ENCODE measurements around the gene FOXB2. TPM values are rescaled to one million over a fixed set of nuclear protein-coding genes. Genes with fewer than 3 reads are reported as not detected.
A peak's percentile ranks its signal among the peaks of the same experiment; 100 is the strongest.

Gene FOXB2
- total and polyA plus RNA-seq, 10 donors, result not detected

DNA sequence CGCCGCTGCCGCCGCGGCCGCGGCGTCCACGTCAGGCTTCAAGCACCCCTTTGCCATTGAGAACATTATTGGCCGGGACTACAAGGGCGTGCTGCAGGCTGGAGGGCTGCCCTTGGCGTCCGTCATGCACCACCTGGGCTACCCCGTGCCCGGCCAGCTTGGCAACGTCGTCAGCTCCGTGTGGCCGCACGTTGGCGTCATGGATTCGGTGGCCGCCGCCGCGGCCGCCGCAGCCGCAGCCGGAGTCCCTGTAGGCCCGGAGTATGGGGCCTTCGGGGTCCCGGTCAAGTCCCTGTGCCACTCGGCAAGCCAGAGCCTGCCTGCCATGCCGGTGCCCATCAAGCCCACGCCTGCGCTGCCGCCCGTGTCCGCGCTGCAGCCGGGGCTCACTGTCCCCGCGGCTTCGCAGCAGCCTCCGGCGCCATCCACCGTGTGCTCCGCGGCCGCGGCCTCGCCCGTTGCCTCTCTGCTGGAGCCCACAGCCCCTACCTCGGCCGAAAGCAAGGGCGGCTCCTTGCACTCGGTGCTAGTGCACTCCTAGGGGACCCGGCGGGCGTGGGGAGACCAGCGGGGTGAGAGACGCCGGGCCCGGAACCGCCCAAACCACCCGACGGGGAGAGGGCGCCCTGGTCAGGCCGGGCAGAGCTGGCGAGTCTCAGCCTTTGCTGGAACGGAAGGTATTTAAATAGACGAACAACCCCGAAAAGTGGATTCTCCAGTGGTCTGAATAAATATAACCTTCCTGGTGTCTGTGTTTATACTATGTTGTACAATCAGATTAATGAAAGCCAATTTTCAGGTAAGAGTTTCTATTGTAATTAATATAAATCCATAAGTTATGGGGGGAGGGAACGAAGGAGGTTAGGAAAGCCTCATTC is 1.2 kb downstream of the FOXB2 start:
- 2 to 7% (median 4%) methylated on average over 3 to 75 of the region's 75 CpGs for WGBS, 5 donors
- Histone ChIP-seq H3K4me3 (peak overlapping the region in 7 of 8 donors; percentile 4 to 58 (median 22)), H3K27ac (no peak overlapping the region), H3K27me3 (replicated peaks in 1 of 7) (peaks cover 8 to 100% (median 95%) of the 10 kb centered on the region in 7 donors), H3K9me3 (peaks cover 0 to 4% (median 0%) of the 10 kb centered on the region in 8 donors), H3K4me1 (peaks cover 11 to 73% (median 49%) of the 10 kb centered on the region in 6 donors), H3K36me3 (no peaks in the 10 kb centered on the region)
- no peak for TF ChIP-seq POLR2A (IDR thresholded peaks at IDR 0.05)
- TF ChIP-seq POLR2AphosphoS5 (IDR thresholded peaks at IDR 0.05), result no peak
- TF ChIP-seq CTCF (IDR thresholded peaks at IDR 0.05 in 8 of 11, conservative IDR thresholded peaks at IDR 0.05 in 3 of 11), result no peak
- no peak for DNase-seq
- intact Hi-C loops (cut with DNase I; ENCODE audit: low total_unique reads), result no loop called here

GRCh38 chr9:77021291-77021894 is 1.9 kb downstream of the FOXB2 start:
- no peak for DNase-seq
- H3K4me1 ChIP-seq, result peaks cover 11 to 66% (median 42%) of the 10 kb centered on the region in 6 donors
- peaks cover 0 to 4% (median 0%) of the 10 kb centered on the region in 8 donors for H3K9me3 ChIP-seq
- TF ChIP-seq POLR2AphosphoS5 (IDR thresholded peaks at IDR 0.05) (peak in 1 of 3 donors; percentile 50), POLR2A (IDR thresholded peaks at IDR 0.05) (no peak)
- intact Hi-C loops (cut with DNase I; ENCODE audit: low total_unique reads), result no loop called here
- 4 to 6% (median 4%) methylated on average over 22 of the region's 22 CpGs for WGBS, 5 donors
- peaks cover 8 to 99% (median 88%) of the 10 kb centered on the region in 7 donors for H3K27me3 ChIP-seq (replicated peaks in 1 of 7)
- peak overlapping the region in 1 of 8 donors; percentile 58 for H3K4me3 ChIP-seq
- H3K36me3 ChIP-seq, result no peaks in the 10 kb centered on the region
- H3K27ac ChIP-seq, result no peak overlapping the region

DNA sequence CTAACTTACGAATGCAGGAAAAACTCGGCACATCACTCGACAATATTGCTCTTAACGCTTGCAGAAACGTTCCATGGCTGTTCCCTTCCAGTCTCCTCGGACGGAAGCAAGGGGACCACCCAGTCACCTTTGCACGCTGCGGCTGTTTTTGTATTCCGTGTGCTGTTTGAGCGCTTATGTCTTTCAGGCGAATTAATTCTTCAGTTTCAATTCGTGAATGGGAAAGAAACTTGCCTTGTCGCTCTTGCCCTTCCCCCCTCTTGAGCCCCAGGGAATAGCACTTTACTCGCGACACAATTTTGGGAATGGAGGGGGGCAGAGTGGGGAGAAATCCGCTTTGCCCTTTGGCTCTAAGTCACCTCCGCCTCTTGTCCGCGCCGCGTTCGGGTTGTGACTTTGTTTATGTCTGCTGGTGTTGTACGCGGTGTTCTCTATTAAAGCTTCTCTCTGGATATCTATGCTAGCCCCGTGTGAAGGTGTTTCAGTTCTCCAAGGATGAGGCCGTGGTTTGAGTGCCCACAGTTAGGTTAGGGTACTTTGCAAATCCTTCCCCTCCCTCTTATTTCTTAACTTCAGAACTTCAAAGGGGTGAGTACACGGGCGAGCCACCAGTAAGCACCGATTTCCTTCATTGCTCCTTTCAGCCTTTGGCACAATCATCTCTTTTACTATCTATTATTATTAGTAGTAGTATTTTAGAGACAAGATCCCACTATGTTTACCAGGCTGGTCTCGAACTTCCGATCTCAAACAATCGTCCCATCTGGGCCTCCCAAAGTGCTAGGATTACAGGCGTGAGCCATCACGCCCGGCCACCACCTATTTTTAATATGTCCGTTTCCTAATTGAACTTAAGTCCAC is 2.7 kb downstream of the FOXB2 start:
- TF ChIP-seq CTCF (IDR thresholded peaks at IDR 0.05 in 8 of 11, conservative IDR thresholded peaks at IDR 0.05 in 3 of 11) (no peak), POLR2AphosphoS5 (IDR thresholded peaks at IDR 0.05) (no peak), POLR2A (IDR thresholded peaks at IDR 0.05) (no peak)
- H3K4me3 ChIP-seq, result peak overlapping the region in 1 of 8 donors; percentile 50
- peaks cover 0 to 4% (median 0%) of the 10 kb centered on the region in 8 donors for H3K9me3 ChIP-seq
- H3K4me1 ChIP-seq, result peaks cover 11 to 58% (median 40%) of the 10 kb centered on the region in 6 donors
- no peak for DNase-seq
- intact Hi-C loops (cut with DNase I; ENCODE audit: low total_unique reads), result no loop called here
- 8 to 14% (median 10%) methylated on average over 37 of the region's 37 CpGs for WGBS, 5 donors
- no peaks in the 10 kb centered on the region for H3K36me3 ChIP-seq
- H3K27ac ChIP-seq, result no peak overlapping the region
- H3K27me3 ChIP-seq (replicated peaks in 1 of 7), result peaks cover 8 to 99% (median 81%) of the 10 kb centered on the region in 7 donors

DNA sequence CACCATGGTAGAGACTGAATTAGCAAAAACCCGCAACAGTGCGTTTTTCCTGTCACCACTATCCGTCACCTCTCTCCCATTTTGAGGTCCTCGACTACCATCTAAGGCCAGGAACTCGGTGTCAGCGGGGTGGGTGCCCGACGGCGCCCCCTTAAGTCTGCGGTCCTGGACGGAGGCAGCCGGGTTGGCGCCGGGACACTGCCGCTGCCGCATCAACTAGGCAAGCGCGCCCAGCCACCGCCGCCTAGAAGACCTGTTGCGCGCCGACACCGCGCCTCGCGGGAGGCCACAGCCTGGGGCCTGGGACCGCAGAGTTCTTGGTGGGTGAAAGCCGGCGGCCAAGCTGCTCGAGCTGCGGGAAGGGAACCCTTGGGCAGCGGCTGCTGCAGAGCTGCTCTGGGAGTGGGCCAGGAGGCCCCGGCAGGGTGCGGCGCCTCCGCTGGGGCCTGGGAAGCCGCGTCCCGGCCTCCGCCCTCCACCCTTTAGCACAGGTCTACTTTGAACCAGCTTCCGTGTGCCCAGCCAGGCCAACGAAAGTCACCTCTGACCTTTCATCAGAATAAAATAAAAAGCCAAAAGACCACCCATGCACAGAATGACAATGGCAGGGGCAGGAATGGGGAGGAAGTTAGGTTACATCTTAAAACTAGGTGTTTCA is 3.5 kb downstream of the FOXB2 start:
- Histone ChIP-seq H3K4me1 (peaks cover 11 to 54% (median 39%) of the 10 kb centered on the region in 6 donors), H3K9me3 (peaks cover 0 to 4% (median 0%) of the 10 kb centered on the region in 8 donors), H3K27me3 (replicated peaks in 1 of 7) (peaks cover 8 to 99% (median 79%) of the 10 kb centered on the region in 7 donors), H3K36me3 (no peaks in the 10 kb centered on the region), H3K4me3 (no peak overlapping the region), H3K27ac (no peak overlapping the region)
- TF ChIP-seq CTCF (IDR thresholded peaks at IDR 0.05 in 8 of 11, conservative IDR thresholded peaks at IDR 0.05 in 3 of 11) (no peak), POLR2AphosphoS5 (IDR thresholded peaks at IDR 0.05) (no peak), POLR2A (IDR thresholded peaks at IDR 0.05) (no peak)
- intact Hi-C loops (cut with DNase I; ENCODE audit: low total_unique reads), result no loop called here
- DNase-seq, result no peak
- WGBS, 5 donors, result 4 to 18% (median 6%) methylated on average over 14 to 43 of the region's 43 CpGs

Measured in spleen (tissue), 11 donors.